AG10803 (cell line): Measurements from ENCODE around the gene ZNF575.

Source experiments
- DNase-seq: peaks from one replicate; pipeline ENCODE4 v3.0.0; 2010; ENCODE audit warnings: low read depth
- H3K4me3 ChIP-seq: 2 replicates; pipeline ENCODE4 v1.5.1; 2011; ENCODE audit warnings: mild to moderate bottlenecking, low read length, control low read depth
- CTCF ChIP-seq: conservative IDR thresholded peaks from 2 replicates; pipeline ENCODE4 v1.5.1; 2011; ENCODE audit warnings: mild to moderate bottlenecking, low read length, control low read depth, inconsistent platforms

The ZNF575 gene

GRCh38 chr19:43534816-43535761 is 2.1 kb downstream of the ZNF575 start:
- TF ChIP-seq CTCF: peak; percentile 59
- DNase-seq: peak; percentile 52
- no peak overlapping the region for H3K4me3 ChIP-seq

GRCh38 chr19:43538922-43539321 is 5.9 kb downstream of the ZNF575 start:
- H3K4me3 ChIP-seq: no peak overlapping the region
- no peak for DNase-seq
- TF ChIP-seq CTCF: no peak

- H3K4me3 ChIP-seq: no peak overlapping the region
- no peak for TF ChIP-seq CTCF
Measured at GRCh38 chr19:43540381-43540780, 7.4 kb downstream of the ZNF575 start.

GRCh38 chr19:43541920-43542650 is 9.1 kb downstream of the ZNF575 start:
- no peak for TF ChIP-seq CTCF
- H3K4me3 ChIP-seq: no peak overlapping the region
- no peak for DNase-seq

More at GRCh38 chr19:43540381-43540780, 7.4 kb downstream of the ZNF575 start:
- no peak for DNase-seq

- no peak for DNase-seq
- TF ChIP-seq CTCF: no peak
- no peak overlapping the region for H3K4me3 ChIP-seq
Measured at GRCh38 chr19:43544077-43544476, 11.1 kb downstream of the ZNF575 start.

- no peak overlapping the region for H3K4me3 ChIP-seq
- TF ChIP-seq CTCF: no peak
- DNase-seq: no peak
Measured at GRCh38 chr19:43545276-43545675, 12.3 kb downstream of the ZNF575 start.
